ENCODE results near the gene MRPS10.
A peak's percentile ranks its signal among the peaks of the same experiment; 100 is the strongest.

The MRPS10 gene

GRCh38 chr6:42226645-42227143 is 9.0 kb upstream of the MRPS10 start:
- peak overlapping the region; percentile 95 for H3K27ac ChIP-seq
- DNase-seq (ENCODE audit: low spot score), result peak; percentile 91
- no peak for TF ChIP-seq CTCF (conservative IDR thresholded peaks at IDR 0.05; ENCODE audit: low read depth)
- ChIA-PET POLR2A (ENCODE audit: low non-redundant PET) (interaction anchor here (0.6 to 0.9 kb wide), 2 partner anchors 13 to 38 kb away, joined by 3 to 4 read pairs; no protein-coding TSS in a partner anchor), CTCF (interaction anchor here (0.7 to 1.4 kb wide), 3 partner anchors 12 to 180 kb away, joined by 3 to 5 read pairs (median 4); no protein-coding TSS in a partner anchor)

- no peak for TF ChIP-seq CTCF (conservative IDR thresholded peaks at IDR 0.05; ENCODE audit: low read depth)
- POLR2A ChIA-PET (ENCODE audit: low non-redundant PET), result no interaction called here
- H3K27ac ChIP-seq, result peak overlapping the region; percentile 95
- peak; percentile 30 for DNase-seq (ENCODE audit: low spot score)
- CTCF ChIA-PET, result interaction anchor here (1.3 kb wide), 1 partner anchor 59 kb away, joined by 4 read pairs; no protein-coding TSS in a partner anchor
Observed at GRCh38 chr6:42226161-42226611, 8.5 kb upstream of the MRPS10 start.

GRCh38 chr6:42225419-42225818 is 7.8 kb upstream of the MRPS10 start:
- H3K27ac ChIP-seq, result no peak overlapping the region
- TF ChIP-seq CTCF (conservative IDR thresholded peaks at IDR 0.05; ENCODE audit: low read depth), result no peak
- ChIA-PET POLR2A (ENCODE audit: low non-redundant PET) (interaction anchor here (0.5 kb wide), 1 partner anchor 200 kb away, joined by 3 read pairs; no protein-coding TSS in a partner anchor), CTCF (interaction anchor here (0.7 to 1.3 kb wide), 3 partner anchors 36 to 197 kb away, joined by 3 to 5 read pairs (median 4); no protein-coding TSS in a partner anchor)
- no peak for DNase-seq (ENCODE audit: low spot score)

GRCh38 chr6:42225029-42225339 is 7.3 kb upstream of the MRPS10 start:
- H3K27ac ChIP-seq, result no peak overlapping the region
- POLR2A ChIA-PET (ENCODE audit: low non-redundant PET), result interaction anchor here (0.5 kb wide), 1 partner anchor 199 kb away, joined by 3 read pairs; no protein-coding TSS in a partner anchor
- CTCF ChIA-PET, result interaction anchor here (0.7 kb wide), 1 partner anchor 36 kb away, joined by 3 read pairs; no protein-coding TSS in a partner anchor

GRCh38 chr6:42224222-42225028 is 6.8 kb upstream of the MRPS10 start:
- H3K27ac ChIP-seq, result peak overlapping the region; percentile 86
- ChIA-PET POLR2A (ENCODE audit: low non-redundant PET) (no interaction called here), CTCF (interaction anchor here (0.6 to 0.7 kb wide), 2 partner anchors 37 to 264 kb away, joined by 3 read pairs; no protein-coding TSS in a partner anchor)
- peak; percentile 79 for DNase-seq (ENCODE audit: low spot score)
- TF ChIP-seq CTCF (conservative IDR thresholded peaks at IDR 0.05; ENCODE audit: low read depth), result no peak

More at GRCh38 chr6:42225029-42225339, 7.3 kb upstream of the MRPS10 start:
- TF ChIP-seq CTCF (conservative IDR thresholded peaks at IDR 0.05; ENCODE audit: low read depth), result no peak
- no peak for DNase-seq (ENCODE audit: low spot score)

- H3K27ac ChIP-seq, result peak overlapping the region; percentile 70
- ChIA-PET POLR2A (ENCODE audit: low non-redundant PET) (no interaction called here), CTCF (no interaction called here)
- no peak for DNase-seq (ENCODE audit: low spot score)
- TF ChIP-seq CTCF (conservative IDR thresholded peaks at IDR 0.05; ENCODE audit: low read depth), result no peak
Observed at GRCh38 chr6:42222448-42222847, 4.8 kb upstream of the MRPS10 start.

All from RWPE1 (cell line).